Measurements from ENCODE around the gene CLEC3B. TPM values are rescaled to one million over a fixed set of nuclear protein-coding genes. Genes with fewer than 3 reads are reported as not detected.
"Not testable (repeated sequence)": the region's sequence is repeated elsewhere in the genome, so short reads cannot be mapped to it uniquely, and the experiment has no call there.

CLEC3B gene, protein sequence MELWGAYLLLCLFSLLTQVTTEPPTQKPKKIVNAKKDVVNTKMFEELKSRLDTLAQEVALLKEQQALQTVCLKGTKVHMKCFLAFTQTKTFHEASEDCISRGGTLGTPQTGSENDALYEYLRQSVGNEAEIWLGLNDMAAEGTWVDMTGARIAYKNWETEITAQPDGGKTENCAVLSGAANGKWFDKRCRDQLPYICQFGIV
- 10 to 100 TPM; 13.7 to 19.2 TPM for total RNA-seq
- long read RNA-seq, transcript CLEC3B-201 (3 exons, 936 nt) = major isoform, 12 of 12 reads
- long read RNA-seq, partial matches to known transcripts = 0 of 12 reads
- long read RNA-seq, other reads (novel, unspliced or antisense) = 0 of 12 reads

GRCh38 chr3:45026038-45026437, at the start of gene CLEC3B:
Gene CLEC3B (plus strand): TSS chr3:45026303. CDS start chr3:45026363, 60 bp downstream.
- intact Hi-C loops (cut with DNase I, micrococcal nuclease) = no loop called here
- peak; percentile 17 for ATAC-seq
- peak; percentile 33 to 39 for DNase-seq

GRCh38 chr3:44981220-44981619, 44.9 kb upstream of the CLEC3B start:
- intact Hi-C loops (cut with DNase I, micrococcal nuclease) = no loop called here
- ATAC-seq (no peak), DNase-seq (no peak)

DNA sequence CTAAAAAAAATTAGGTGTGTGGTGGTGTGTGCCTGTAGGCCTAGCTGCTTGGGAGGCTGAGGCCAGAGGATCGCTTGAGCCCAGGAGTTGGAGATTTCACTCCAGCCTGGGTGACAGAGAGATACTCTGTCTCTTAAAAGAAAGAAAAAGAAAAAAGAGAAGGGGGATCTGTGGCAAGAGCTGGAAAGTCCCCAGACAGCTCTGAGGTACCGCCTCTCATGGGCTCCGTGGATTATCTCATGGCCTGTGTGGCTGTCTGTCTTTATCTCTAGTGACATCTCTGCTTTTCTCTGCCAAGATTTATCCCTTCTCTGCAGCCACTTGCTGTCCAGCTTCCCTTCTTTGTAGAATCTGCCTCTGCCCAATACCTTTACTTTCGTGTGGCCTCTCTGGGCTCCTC, 44.4 kb upstream of the CLEC3B start:
- intact Hi-C loops (cut with DNase I, micrococcal nuclease) = no loop called here
- ATAC-seq (no peak), DNase-seq (no peak)

DNA sequence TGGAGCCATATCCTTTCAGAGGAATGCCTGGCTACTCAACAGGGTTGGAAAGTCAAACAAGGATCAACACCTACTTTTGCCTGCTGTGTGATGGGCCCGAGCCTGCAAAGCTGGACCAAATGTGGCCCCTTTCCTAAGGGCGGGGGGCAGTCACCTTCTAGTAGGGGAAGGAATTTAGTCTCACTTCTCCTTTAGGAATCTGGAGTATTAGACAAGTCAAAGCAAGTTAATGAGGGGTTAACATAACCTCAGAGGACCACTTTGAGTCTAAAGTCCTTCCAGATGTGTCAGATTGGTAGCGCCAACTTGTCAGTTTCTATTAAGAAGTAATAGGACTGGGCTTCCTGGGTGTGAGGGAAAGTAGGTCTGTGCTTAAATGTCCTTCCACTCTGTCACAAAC, 43.3 kb upstream of the CLEC3B start:
- ATAC-seq = no peak

GRCh38 chr3:44983484-44983941, 42.6 kb upstream of the CLEC3B start:
- ATAC-seq = peak; percentile 34
- no peak for DNase-seq
- intact Hi-C loops (cut with DNase I, micrococcal nuclease) = no loop called here

More for the DNA sequence above, 43.3 kb upstream of the CLEC3B start:
- intact Hi-C loops (cut with DNase I, micrococcal nuclease) = no loop called here
- DNase-seq = no peak

- intact Hi-C loops (cut with DNase I, micrococcal nuclease) = no loop called here
- DNase-seq (no peak), ATAC-seq (peak; percentile 11)
Measured at GRCh38 chr3:44984335-44984734, 41.8 kb upstream of the CLEC3B start.

DNA sequence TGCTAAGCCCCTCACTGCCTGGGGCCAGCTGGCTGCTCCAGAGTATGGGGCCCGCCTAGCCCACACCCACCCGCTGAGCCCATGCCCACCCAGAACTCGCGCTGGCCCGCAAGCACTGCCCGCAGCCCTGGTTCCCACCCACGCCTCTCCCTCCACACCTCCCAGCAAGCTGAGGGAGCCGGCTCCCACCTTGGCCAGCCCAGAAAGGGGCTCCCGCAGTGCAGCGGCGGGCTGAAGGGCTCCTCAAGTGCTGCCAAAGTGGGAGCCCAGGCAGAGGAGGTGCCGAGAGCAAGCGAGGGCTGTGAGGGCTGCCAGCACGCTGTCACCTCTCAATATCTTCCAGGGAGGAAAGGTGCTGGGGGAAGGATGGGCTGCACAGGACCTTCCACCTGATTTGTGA, 39.8 kb upstream of the CLEC3B start:
- intact Hi-C loops (cut with DNase I, micrococcal nuclease); ATAC-seq; DNase-seq: not testable (repeated sequence)

GRCh38 chr3:44987332-44987731, 38.8 kb upstream of the CLEC3B start:
- DNase-seq = no peak
- intact Hi-C loops (cut with DNase I, micrococcal nuclease) = no loop called here
- no peak for ATAC-seq

GRCh38 chr3:44988073-44988472, 38.0 kb upstream of the CLEC3B start:
- intact Hi-C loops (cut with DNase I, micrococcal nuclease) = no loop called here
- ATAC-seq (no peak), DNase-seq (no peak)

DNA sequence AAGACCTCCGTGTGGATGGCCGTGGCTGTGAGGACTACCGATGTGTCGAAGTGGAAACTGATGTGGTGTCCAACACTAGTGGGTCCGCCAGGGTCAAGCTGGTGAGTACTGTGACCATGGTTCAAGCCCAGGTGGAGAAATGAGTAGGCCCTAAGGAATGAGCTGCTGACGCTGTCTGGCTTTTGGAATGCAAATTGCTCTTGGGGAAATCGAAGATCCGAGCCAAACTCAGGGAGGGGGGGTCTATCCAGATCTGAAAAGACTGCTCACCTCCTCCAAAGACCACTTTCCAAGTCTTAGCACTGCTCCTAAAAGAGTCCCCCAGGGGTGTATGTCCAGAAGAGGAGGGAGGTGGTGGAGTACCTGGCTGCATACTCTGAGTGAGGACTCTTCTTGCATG, 37.0 kb upstream of the CLEC3B start:
- DNase-seq (no peak), ATAC-seq (no peak)
- intact Hi-C loops (cut with DNase I, micrococcal nuclease) = no loop called here

- DNase-seq (no peak), ATAC-seq (no peak)
- intact Hi-C loops (cut with DNase I, micrococcal nuclease) = no loop called here
Measured at GRCh38 chr3:44989636-44990373, 36.3 kb upstream of the CLEC3B start.

DNA sequence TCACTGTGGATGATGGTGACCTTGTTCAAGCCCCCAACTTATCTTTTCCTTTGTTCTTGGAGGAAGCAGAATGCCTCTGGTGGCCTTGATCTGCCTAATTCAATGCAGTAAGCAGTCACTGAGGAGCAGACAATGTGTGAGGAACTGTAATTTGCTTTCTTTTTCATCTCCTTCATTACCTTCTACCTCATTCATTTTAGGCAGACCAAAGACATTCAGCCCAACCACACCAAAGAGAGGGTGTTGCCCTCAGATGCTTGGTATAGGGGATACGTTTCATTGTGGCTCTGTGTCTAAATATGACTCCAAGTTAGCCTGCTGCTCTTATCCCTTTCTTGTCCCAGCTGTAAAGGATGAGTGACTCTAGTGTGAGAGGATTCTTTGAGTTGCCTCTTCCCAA, 34.8 kb upstream of the CLEC3B start:
- DNase-seq (no peak), ATAC-seq (no peak)
- intact Hi-C loops (cut with DNase I, micrococcal nuclease) = no loop called here

GRCh38 chr3:44992555-44993470, 33.3 kb upstream of the CLEC3B start:
- ATAC-seq (no peak), DNase-seq (no peak)
- intact Hi-C loops (cut with DNase I, micrococcal nuclease) = no loop called here

DNA sequence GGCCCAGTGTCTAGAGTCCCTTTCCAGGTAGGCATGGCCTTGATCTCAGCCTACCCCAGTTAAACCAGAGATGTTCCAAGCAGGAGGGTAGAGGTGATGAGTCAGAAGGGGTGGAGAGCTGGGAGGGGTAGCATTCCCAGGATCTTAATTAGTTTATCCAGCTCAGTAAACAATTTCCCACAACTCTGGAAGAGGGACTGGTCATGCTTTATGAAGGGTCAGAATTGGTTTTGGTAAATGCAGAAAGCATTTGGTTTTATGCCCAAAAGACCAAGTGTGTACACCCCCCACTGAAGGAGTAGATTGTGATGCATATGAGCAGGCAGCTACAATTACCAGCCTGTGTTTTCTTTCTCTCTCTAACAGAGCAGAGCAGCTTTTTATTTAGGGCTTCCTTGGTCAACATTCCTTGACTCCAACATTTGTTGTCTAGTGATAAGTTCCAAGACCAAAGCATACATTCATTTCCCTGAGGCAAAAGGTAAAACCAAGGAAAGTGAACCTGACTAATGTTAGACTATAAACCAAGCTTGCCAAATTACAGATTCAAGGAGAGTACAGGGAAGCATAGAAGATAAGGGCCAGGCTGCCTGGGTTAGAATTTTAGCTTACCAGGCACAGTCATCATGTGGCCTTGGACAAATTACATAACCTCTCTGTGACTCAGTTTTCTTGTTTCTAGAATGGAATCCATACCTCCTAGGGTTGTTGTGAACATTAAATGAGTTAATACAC, 32.5 kb upstream of the CLEC3B start:
- DNase-seq (no peak), ATAC-seq (peak; percentile 67)
- intact Hi-C loops (cut with DNase I, micrococcal nuclease) = no loop called here

DNA sequence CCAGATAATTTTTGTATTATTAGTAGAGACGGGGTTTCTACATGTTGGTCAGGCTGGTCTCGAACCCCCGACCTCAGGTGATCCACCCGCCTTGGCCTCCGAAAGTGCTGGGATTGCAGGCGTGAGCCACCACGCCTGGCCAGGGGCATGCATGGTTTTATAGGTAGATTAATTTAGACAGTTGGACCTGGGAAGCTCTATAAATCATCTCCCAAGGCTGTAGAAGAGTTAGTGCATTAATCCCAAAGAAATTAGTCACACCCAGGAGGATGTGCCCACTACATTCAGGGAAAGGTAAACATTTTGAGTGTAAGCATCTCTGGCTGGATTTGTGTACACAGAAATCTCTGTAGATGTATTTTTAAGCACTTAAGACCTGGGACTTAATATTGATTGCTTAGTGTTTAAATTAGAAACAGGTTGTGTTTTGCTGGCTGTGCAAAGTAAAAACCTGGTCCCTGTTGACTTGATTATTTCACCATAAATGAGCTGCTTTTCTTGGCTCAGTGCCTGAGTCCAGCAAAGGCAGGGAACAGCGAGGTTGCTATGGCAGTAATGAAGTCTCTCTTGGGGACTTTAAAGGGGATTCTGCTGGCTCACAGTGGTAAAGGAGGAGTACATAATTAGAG, 30.8 kb upstream of the CLEC3B start:
- DNase-seq (no peak), ATAC-seq (no peak)
- intact Hi-C loops (cut with DNase I, micrococcal nuclease) = no loop called here

DNA sequence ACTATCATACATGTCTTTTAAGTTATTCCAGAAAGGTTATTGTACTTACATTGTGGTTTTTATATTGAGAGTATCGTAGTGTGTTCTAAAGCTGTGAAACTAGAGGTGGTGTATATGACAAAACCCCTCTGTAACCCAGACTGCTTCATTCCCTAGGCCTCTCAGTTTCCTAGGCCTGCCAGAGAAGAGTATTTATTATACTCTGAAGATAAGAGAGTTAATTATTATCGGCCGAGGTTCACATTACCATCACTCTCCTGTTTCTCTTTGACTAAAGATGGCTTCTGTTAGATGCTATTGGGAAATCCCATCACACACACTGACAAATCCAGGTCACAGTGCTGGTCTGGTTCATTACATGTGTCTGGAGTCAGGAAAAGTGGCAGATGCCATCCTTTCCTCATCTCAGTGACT, 29.5 kb upstream of the CLEC3B start:
- peak; percentile 31 for ATAC-seq
- no peak for DNase-seq

GRCh38 chr3:44999782-45000181, 26.3 kb upstream of the CLEC3B start:
- ATAC-seq (peak; percentile 69), DNase-seq (peak in 1 of 2 donors; percentile 44)
- intact Hi-C loops (cut with DNase I, micrococcal nuclease) = no loop called here

More for the DNA sequence above, 29.5 kb upstream of the CLEC3B start:
- intact Hi-C loops (cut with DNase I, micrococcal nuclease) = no loop called here

DNA sequence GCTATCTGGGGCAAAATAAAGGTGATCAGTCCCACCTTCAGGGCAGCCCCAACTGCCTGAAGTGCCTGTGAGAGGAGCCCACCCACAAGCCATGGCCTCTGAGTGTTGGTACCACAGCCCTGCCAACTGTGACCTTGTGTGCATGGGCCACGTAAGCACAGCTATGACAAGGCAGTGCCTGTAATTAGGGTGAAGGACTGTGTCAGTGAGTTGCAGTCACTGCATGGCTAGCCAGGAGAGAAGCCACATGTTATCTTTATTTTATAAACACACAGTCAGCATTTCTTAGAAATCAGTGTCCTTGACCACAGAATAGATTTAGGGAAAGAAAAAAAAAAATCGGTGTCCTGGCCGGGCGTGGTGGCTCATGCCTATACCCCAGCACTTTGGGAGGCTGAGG, 25.3 kb upstream of the CLEC3B start:
- no peak for DNase-seq
- no peak for ATAC-seq

More for the DNA sequence above, 25.3 kb upstream of the CLEC3B start:
- intact Hi-C loops (cut with DNase I, micrococcal nuclease) = no loop called here

All from left colon (tissue), 2 donors.